Sigmoid colon (tissue), 3 donors: Measurements from ENCODE around the gene TMEM209.

Experiments
- POLR2A ChIP-seq, 2 donors: fragments of 450-650 bp; IDR thresholded peaks; one replicate each; pipeline ENCODE4 v1.6.1; 2016; ENCODE audit warnings: antibody characterized with exemption in 2 of 2, mild to moderate bottlenecking in 2 of 2, moderate library complexity in 2 of 2
- TF ChIP-seq, protein P1 (sequence below), 4 experiments: fragments of 450-650 bp in 3 of 4; fragments of 200-600 bp in 1 of 4; IDR thresholded peaks; one replicate each; pipeline ENCODE4 v1.5.1; 2016 to 2019; ENCODE audit warnings: antibody characterized with exemption in 4 of 4, mild to moderate bottlenecking in 3 of 4, moderate library complexity in 2 of 4

DNA sequence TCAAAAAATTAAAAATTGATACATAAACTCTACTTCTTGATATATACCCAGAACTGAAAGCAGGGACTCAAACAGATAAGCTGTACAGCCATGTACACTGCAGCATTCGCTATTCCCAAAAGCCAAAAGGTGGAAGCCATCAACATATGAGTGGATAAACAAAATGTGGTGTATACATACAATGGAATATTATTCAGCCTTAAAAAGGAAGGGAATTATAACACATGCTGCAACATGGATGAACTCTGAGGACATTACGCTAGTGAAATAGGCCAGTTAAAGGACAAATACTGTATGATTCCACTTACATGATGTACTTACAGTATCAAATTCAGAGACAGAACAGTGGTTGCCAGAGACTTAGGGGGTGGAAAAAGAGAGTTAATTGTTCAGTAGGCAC is 8.1 kb downstream of the TMEM209 start:
- no peak for TF ChIP-seq POLR2A (IDR thresholded peaks at IDR 0.05)
- TF ChIP-seq, protein P1, sequence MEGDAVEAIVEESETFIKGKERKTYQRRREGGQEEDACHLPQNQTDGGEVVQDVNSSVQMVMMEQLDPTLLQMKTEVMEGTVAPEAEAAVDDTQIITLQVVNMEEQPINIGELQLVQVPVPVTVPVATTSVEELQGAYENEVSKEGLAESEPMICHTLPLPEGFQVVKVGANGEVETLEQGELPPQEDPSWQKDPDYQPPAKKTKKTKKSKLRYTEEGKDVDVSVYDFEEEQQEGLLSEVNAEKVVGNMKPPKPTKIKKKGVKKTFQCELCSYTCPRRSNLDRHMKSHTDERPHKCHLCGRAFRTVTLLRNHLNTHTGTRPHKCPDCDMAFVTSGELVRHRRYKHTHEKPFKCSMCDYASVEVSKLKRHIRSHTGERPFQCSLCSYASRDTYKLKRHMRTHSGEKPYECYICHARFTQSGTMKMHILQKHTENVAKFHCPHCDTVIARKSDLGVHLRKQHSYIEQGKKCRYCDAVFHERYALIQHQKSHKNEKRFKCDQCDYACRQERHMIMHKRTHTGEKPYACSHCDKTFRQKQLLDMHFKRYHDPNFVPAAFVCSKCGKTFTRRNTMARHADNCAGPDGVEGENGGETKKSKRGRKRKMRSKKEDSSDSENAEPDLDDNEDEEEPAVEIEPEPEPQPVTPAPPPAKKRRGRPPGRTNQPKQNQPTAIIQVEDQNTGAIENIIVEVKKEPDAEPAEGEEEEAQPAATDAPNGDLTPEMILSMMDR (IDR thresholded peaks at IDR 0.05): no peak
